NCI-H774 (cell line): ENCODE data around the gene IGDCC3.
A peak's percentile ranks its signal among the peaks of the same experiment; 100 is the strongest.
"Not testable (repeated sequence)": the region's sequence is repeated elsewhere in the genome, so short reads cannot be mapped to it uniquely, and the experiment has no call there.

Experiments
- DNase-seq: peaks from one replicate; lab custom pipeline; 2025; lab: John Stamatoyannopoulos, UW

Gene IGDCC3

GRCh38 chr15:65405791-65406423, 28.1 kb upstream of the IGDCC3 start:
- no peak for DNase-seq

GRCh38 chr15:65404186-65404872, 26.5 kb upstream of the IGDCC3 start:
- DNase-seq: no peak

GRCh38 chr15:65402961-65403360, 25.2 kb upstream of the IGDCC3 start:
- DNase-seq: no peak

- DNase-seq: no peak
Observed at GRCh38 chr15:65401611-65402240, 23.9 kb upstream of the IGDCC3 start.

- peak; percentile 43 for DNase-seq
Observed at GRCh38 chr15:65400760-65401610, 23.2 kb upstream of the IGDCC3 start.

GRCh38 chr15:65399997-65400396, 22.2 kb upstream of the IGDCC3 start:
- no peak for DNase-seq

- no peak for DNase-seq
Observed at GRCh38 chr15:65399001-65399706, 21.4 kb upstream of the IGDCC3 start.

- not testable (repeated sequence) for DNase-seq
Observed at GRCh38 chr15:65398486-65398885, 20.7 kb upstream of the IGDCC3 start.

GRCh38 chr15:65396965-65397317, 19.1 kb upstream of the IGDCC3 start:
- no peak for DNase-seq

- no peak for DNase-seq
Observed at GRCh38 chr15:65396283-65396964, 18.6 kb upstream of the IGDCC3 start.

- DNase-seq: no peak
Observed at GRCh38 chr15:65395567-65396202, 17.9 kb upstream of the IGDCC3 start.

- no peak for DNase-seq
Observed at GRCh38 chr15:65394936-65395335, 17.1 kb upstream of the IGDCC3 start.

- DNase-seq: no peak
Observed at GRCh38 chr15:65394280-65394789, 16.5 kb upstream of the IGDCC3 start.

GRCh38 chr15:65393557-65393956, 15.8 kb upstream of the IGDCC3 start:
- DNase-seq: no peak

- no peak for DNase-seq
Observed at GRCh38 chr15:65393091-65393490, 15.3 kb upstream of the IGDCC3 start.

GRCh38 chr15:65392368-65392767, 14.6 kb upstream of the IGDCC3 start:
- DNase-seq: no peak

- DNase-seq: no peak
Observed at GRCh38 chr15:65391732-65392131, 13.9 kb upstream of the IGDCC3 start.

GRCh38 chr15:65390447-65390846, 12.6 kb upstream of the IGDCC3 start:
- no peak for DNase-seq

GRCh38 chr15:65389226-65389625, 11.4 kb upstream of the IGDCC3 start:
- no peak for DNase-seq

GRCh38 chr15:65388306-65389080, 10.7 kb upstream of the IGDCC3 start:
- no peak for DNase-seq
